K562 (cell line): ENCODE data around the gene STRIP1. TPM values are rescaled to one million over a fixed set of nuclear protein-coding genes. Genes with fewer than 3 reads are reported as not detected.

Experiments
- ATAC-seq: fragments of 200-7000 bp; cut with Tn5 transposase; 3 replicates; pipeline ENCODE4 v1.9.1; 2020; ENCODE audit warnings: moderate library complexity
- BruUV-seq: library from RNA; stranded (reverse); fragments of 400-500 nt; replicated peaks from 2 replicates; lab custom pipeline; 2021; lab: Mats Ljungman, UMichigan
- CTCF ChIA-PET: fragments of 300-600 bp; formaldehyde crosslinking; extraction: SDS; loops from one replicate; lab custom pipeline; 2021; ENCODE audit warnings: low intra/inter-chr PET ratio; lab: Yijun Ruan, JAX
- POLR2A ChIA-PET: fragments of 300-600, 350-650 bp; sonication (Branson Sonifier 250); formaldehyde crosslinking; extraction: SDS; loops from one replicate; lab custom pipeline; 2021; ENCODE audit warnings: antibody characterized with exemption, inconsistent platforms; lab: Yijun Ruan, JAX
- DNase-seq, 4 experiments: peaks; one replicate each; pipeline versions ENCODE4 v3.0.0 to v3.0.0-alpha.2; 2011 to 2018; ENCODE audit warnings: low spot score in 3 of 4, mixed read lengths in 3 of 4; ENCODE audit errors: extremely low read depth in 1 of 4
- FAIRE-seq: peaks from 2 replicates; lab custom pipeline; 2011; peaks lifted over from hg19 to GRCh38; lab: Jason Lieb, UNC
- H2AFZ ChIP-seq: 2 replicates; pipeline ENCODE4 v1.6.0; 2011; ENCODE audit warnings: low read depth, low read length, control low read depth, inconsistent platforms
- H3K27ac ChIP-seq: fragments of 200-600 bp; 3 replicates; pipeline ENCODE4 v1.8.0; 2011; ENCODE audit warnings: low read depth, mild to moderate bottlenecking, control low read depth, inconsistent platforms, low read length, moderate library complexity, mixed read lengths; ENCODE audit errors: extremely low read depth
- H3K27me3 ChIP-seq, 2 experiments: fragments of 300-600 bp in 1 of 2; 2 replicates in 1 of 2; 3 replicates in 1 of 2; pipeline versions ENCODE4 v1.6.0 to v1.8.0; 2011; ENCODE audit warnings: inconsistent platforms in 2 of 2, low read length in 2 of 2, mild to moderate bottlenecking in 1 of 2, mixed read lengths in 1 of 2, moderate library complexity in 1 of 2; ENCODE audit not compliant: control insufficient read depth in 2 of 2, insufficient read depth in 2 of 2
- H3K36me3 ChIP-seq: fragments of 300-600 bp; 3 replicates; pipeline ENCODE4 v1.8.0; 2011; ENCODE audit warnings: mild to moderate bottlenecking, low read length, inconsistent platforms; ENCODE audit not compliant: control insufficient read depth, insufficient read depth
- H3K4me1 ChIP-seq, 2 experiments: fragments of 200-600 bp in 1 of 2; replicated peaks in 1 of 2; 2 replicates in 1 of 2; 3 replicates in 1 of 2; pipeline versions ENCODE4 v1.5.1 to v1.8.0; 2011; ENCODE audit warnings: inconsistent platforms in 2 of 2, low read length in 2 of 2, mild to moderate bottlenecking in 1 of 2, mixed read lengths in 1 of 2, moderate library complexity in 1 of 2; ENCODE audit not compliant: control insufficient read depth in 2 of 2, insufficient read depth in 2 of 2
- H3K4me2 ChIP-seq: 2 replicates; pipeline ENCODE4 v1.6.1; 2011; ENCODE audit warnings: low read length, control low read depth, inconsistent platforms, mixed read lengths; ENCODE audit not compliant: insufficient read depth
- H3K4me3 ChIP-seq: fragments of 200-600 bp; sonication (generic), shearing (Covaris generic); 2 replicates; pipeline ENCODE4 v1.5.1; 2016; ENCODE audit warnings: control low read depth, inconsistent platforms
- H3K79me2 ChIP-seq: fragments of 200-600 bp; 3 replicates; pipeline ENCODE4 v1.8.0; 2011; ENCODE audit warnings: low read length, inconsistent platforms; ENCODE audit not compliant: control insufficient read depth, insufficient read depth
- H3K9ac ChIP-seq, 2 experiments: 2 replicates each; pipeline versions ENCODE4 v1.6.0 to v1.6.1; 2011; ENCODE audit warnings: low read depth in 2 of 2, low read length in 2 of 2, control low read depth in 1 of 2, inconsistent platforms in 1 of 2, mild to moderate bottlenecking in 1 of 2, mixed read lengths in 1 of 2; ENCODE audit not compliant: insufficient read depth in 1 of 2
- H3K9me1 ChIP-seq: one replicate; pipeline ENCODE4 v1.6.0; 2011; ENCODE audit warnings: inconsistent platforms, mild to moderate bottlenecking, low read length, moderate library complexity; ENCODE audit not compliant: control insufficient read depth, insufficient read depth
- H3K9me3 ChIP-seq: replicated peaks from 2 replicates; pipeline ENCODE4 v1.5.1; 2011; ENCODE audit warnings: low read depth, low read length, inconsistent platforms; ENCODE audit not compliant: control insufficient read depth, insufficient read depth
- H4K20me1 ChIP-seq: replicated peaks from 2 replicates; pipeline ENCODE4 v1.6.1; 2011; ENCODE audit warnings: low read length, inconsistent platforms, mixed read lengths; ENCODE audit not compliant: control insufficient read depth, insufficient read depth
- POLR2G ChIP-seq: fragments of 200-400 bp; formaldehyde crosslinking; IDR thresholded peaks from 2 replicates; pipeline ENCODE4 v1.6.1; 2017; ENCODE audit warnings: low read depth, mild to moderate bottlenecking, antibody characterized with exemption, low read length, moderate library complexity
- POU5F1 ChIP-seq: fragments of 150-350 bp; IDR thresholded peaks from 2 replicates; pipeline ENCODE4 v1.6.1; 2014; ENCODE audit warnings: borderline replicate concordance, low read length, low read depth, mild to moderate bottlenecking; ENCODE audit not compliant: partially characterized antibody
- ZNF384 ChIP-seq: IDR thresholded peaks from 2 replicates; pipeline ENCODE4 v1.6.1; 2012; ENCODE audit warnings: low read depth, low read length, improper control_type of control experiment
- WGBS: fragments of 100-300 bp; shearing (Covaris generic); methylation state at CpG from one replicate; pipeline ENCODE4 v1.1.6; 2016; ENCODE audit warnings: low coverage, mixed read lengths; ENCODE audit not compliant: insufficient coverage; ENCODE audit errors: missing lambda C conversion rate; 5-methylcytosine and 5-hydroxymethylcytosine counted together
- in situ Hi-C: fragments of 300-500 bp; cut with MboI; formaldehyde crosslinking; loops from 4 replicates; pipeline ENCODE4 v1.15.0; 2018; ENCODE audit warnings: inconsistent platforms, mixed read lengths
- intact Hi-C: fragments of 100-400 bp; cut with micrococcal nuclease; formaldehyde crosslinking; loops from 2 replicates; pipeline ENCODE4 v1.14.2; 2022
- polyA plus RNA-seq, 8 experiments: library from polyadenylated mRNA; depleted of rRNA in 4 of 8; stranded (reverse) in 5 of 8; unstranded in 3 of 8; fragments of >200 nt; fragmentation: Nextera tagmentation in 2 of 8; fragmentation: Illumina TruSeq in 1 of 8; extraction: Ambion mirVana in 2 of 8; extraction: Trizol in 1 of 8; gene quantifications; 2 replicates each; pipeline versions ENCODE4 v1.2.1 to v1.2.3, GENCODE V29; 2011 to 2014; ENCODE audit warnings: inconsistent platforms in 1 of 8, missing spikeins in 1 of 8
- total RNA-seq, 7 experiments: library from RNA; depleted of rRNA in 6 of 7; stranded (reverse); fragments of >200 nt in 6 of 7; fragmentation: Illumina TruSeq in 2 of 7; extraction: Trizol in 2 of 7; gene quantifications; 2 replicates each; pipeline versions ENCODE4 v1.2.1 to v1.2.3, GENCODE V29; 2011 to 2021; ENCODE audit warnings: low replicate concordance in 1 of 7
- TF ChIP-seq, protein P1 (sequence below): sonication (generic); formaldehyde crosslinking; IDR thresholded peaks from 2 replicates; pipeline ENCODE4 v1.8.1; 2023; ENCODE audit warnings: mild to moderate bottlenecking, missing genetic modification reagents

Gene STRIP1
- total and polyA plus RNA-seq, 9 of the 15 experiments (the other 6 are each of a cell fraction or from before 2014, with no cell fraction given) = 9.9 to 42.3 (median 32.0) TPM

DNA sequence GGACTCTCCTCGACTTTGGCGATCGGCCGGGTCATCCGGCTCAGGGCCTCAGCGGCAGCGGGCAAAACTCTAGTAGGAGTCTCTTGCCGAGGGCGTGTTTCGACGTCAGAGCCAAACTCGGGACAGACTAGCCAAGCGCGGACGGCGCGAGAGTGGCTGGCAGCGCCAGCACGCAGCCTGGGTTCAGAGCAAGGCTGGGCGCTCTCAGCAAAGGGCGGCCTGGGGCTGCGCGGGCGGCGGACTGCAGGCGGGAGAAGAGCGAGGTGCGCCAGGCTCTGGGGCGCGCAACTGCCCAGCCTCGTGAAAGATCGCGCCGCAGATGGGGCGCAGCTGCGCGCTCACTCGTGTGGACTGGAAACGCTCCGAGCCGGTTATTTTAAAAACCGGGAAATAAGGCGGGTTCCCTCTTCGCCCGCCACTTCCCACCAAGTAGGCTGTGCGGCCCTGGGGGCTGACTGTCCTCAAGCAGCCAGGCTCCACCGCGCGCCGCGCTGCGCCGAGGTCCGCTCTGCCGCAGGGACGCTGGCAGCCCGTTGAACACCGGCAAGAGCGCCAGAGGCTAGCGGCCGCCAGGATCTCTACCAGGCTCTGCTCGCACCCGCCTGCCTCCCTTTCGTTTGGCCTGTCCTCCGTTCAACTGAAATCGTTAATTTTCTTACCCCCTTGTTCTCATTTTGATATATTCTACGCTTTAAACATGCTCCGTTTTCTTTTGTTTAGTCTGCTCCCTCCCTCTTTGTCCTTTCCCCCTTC lies 33.6 kb downstream of the STRIP1 start:
- H3K9ac ChIP-seq = no peak overlapping the region
- H3K4me3 ChIP-seq = no peak overlapping the region
- H3K9me1 ChIP-seq = no peaks in the 10 kb centered on the region
- 81% methylated on average over 67 of the region's 68 CpGs for WGBS
- intact Hi-C loops (no loop called here), in situ Hi-C loops (no loop called here)
- no TSS peak for BruUV-seq
- H3K4me2 ChIP-seq = no peak overlapping the region
- H3K79me2 ChIP-seq = no peaks in the 10 kb centered on the region
- ATAC-seq (no peak), DNase-seq (no peak), FAIRE-seq (no peak)
- CTCF ChIA-PET = no interaction called here
- peaks cover 8 to 23% of the 10 kb centered on the region in 2 experiments; a peak in 4 of 5 replicates for H3K27me3 ChIP-seq
- TF ChIP-seq, protein P1, sequence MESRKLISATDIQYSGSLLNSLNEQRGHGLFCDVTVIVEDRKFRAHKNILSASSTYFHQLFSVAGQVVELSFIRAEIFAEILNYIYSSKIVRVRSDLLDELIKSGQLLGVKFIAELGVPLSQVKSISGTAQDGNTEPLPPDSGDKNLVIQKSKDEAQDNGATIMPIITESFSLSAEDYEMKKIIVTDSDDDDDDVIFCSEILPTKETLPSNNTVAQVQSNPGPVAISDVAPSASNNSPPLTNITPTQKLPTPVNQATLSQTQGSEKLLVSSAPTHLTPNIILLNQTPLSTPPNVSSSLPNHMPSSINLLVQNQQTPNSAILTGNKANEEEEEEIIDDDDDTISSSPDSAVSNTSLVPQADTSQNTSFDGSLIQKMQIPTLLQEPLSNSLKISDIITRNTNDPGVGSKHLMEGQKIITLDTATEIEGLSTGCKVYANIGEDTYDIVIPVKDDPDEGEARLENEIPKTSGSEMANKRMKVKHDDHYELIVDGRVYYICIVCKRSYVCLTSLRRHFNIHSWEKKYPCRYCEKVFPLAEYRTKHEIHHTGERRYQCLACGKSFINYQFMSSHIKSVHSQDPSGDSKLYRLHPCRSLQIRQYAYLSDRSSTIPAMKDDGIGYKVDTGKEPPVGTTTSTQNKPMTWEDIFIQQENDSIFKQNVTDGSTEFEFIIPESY (CRISPR knock-in tag) = peak; percentile 62
- no peak for TF ChIP-seq POU5F1
- 0 out of 2 replicates have a peak, but pooled peaks have one; percentile 22 for TF ChIP-seq POLR2G
- TF ChIP-seq ZNF384 = no peak
- H3K4me1 ChIP-seq = peaks cover 0 to 8% of the 10 kb centered on the region in 2 experiments; a peak in 1 of 5 replicates
- no peak overlapping the region for H2AFZ ChIP-seq
- no peaks in the 10 kb centered on the region for H3K9me3 ChIP-seq
- peaks cover 8% of the 10 kb centered on the region; the same call in 1 of the 2 replicates for H4K20me1 ChIP-seq
- H3K27ac ChIP-seq = no peak overlapping the region
- H3K36me3 ChIP-seq = no peaks in the 10 kb centered on the region
- POLR2A ChIA-PET = interaction anchor here (1.6 kb wide), 1 partner anchor 33 kb away, joined by 5 read pairs; the partner anchor contains the start of gene STRIP1
